Stimulated activated CD8-positive, alpha-beta memory T cell treated with anti-CD3 and anti-CD28 coated beads, Interleukin-2, amount 100 ng/mL, for 1 hour (primary cell): ENCODE data around the gene FUT8.
"Not testable (repeated sequence)": the region's sequence is repeated elsewhere in the genome, so short reads cannot be mapped to it uniquely, and the experiment has no call there.

Experiments used
- DNase-seq, 2 donors: peaks; one replicate each; pipeline ENCODE4 v3.0.0-alpha.2; 2020; ENCODE audit warnings: low read depth in 2 of 2

FUT8 gene

DNA sequence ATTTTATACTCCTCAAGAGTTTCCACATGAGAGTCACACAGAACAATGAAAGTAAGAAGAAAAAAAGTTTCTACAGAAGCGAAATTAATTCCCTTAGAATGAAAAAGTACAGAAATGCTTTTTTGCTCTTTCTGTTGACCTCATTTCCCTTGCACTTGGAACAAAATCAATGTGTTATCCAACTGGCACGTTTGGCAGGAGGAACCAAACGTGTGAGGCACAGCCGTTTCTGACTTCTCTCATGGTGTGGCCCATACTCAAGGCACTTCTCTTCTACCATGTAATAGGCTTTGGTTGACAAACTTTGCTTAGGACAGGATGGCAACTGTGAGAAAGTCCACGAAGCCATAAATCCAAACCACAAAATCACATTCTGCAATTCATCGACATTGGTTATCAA is 297.0 kb downstream of the FUT8 start:
- no peak for DNase-seq

DNA sequence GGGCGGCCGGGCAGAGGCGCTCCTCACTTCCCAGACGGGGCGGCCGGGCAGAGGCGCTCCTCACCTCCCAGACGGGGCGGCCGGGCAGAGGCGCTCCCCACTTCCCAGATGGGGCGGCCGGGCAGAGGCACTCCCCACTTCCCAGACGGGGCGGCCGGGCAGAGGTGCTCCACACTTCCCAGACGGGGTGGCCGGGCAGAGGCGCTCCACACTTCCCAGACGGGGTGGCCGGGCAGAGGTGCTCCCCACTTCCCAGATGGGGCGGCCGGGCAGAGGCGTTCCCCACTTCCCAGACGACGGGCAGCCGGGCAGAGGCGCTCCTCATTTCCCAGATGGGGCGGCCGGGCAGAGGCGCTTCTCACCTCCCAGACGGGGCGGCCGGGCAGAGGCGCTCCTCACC is 304.3 kb downstream of the FUT8 start:
- not testable (repeated sequence) for DNase-seq

DNA sequence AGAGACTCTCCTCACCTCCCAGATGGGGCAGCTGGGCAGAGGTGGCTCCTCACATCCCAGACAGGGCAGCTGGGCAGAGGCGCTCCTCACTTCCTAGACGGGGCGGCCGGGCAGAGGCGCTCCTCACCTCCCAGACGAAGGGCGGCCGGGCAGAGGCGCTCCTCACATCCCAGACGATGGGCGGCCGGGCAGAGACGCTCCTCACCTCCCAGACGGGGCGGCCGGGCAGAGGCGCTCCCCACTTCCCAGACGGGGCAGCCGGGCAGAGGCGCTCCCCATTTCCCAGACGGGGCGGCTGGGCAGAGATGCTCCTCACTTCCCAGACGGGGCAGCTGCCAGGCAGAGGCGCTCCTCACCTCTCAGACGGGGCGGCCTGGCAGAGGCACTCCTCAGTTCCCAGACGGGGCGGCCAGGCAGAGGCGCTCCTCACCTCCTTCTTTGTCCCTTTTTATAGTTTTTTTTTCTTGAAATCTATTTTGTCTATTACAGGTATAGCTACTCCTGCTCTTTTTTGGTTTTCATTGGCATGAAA is 304.9 kb downstream of the FUT8 start:
- DNase-seq: not testable (repeated sequence)

- DNase-seq: no peak
Observed at GRCh38 chr14:65718629-65719028, 306.1 kb downstream of the FUT8 start.

- no peak for DNase-seq
Observed at GRCh38 chr14:65720171-65720570, 307.6 kb downstream of the FUT8 start.

DNA sequence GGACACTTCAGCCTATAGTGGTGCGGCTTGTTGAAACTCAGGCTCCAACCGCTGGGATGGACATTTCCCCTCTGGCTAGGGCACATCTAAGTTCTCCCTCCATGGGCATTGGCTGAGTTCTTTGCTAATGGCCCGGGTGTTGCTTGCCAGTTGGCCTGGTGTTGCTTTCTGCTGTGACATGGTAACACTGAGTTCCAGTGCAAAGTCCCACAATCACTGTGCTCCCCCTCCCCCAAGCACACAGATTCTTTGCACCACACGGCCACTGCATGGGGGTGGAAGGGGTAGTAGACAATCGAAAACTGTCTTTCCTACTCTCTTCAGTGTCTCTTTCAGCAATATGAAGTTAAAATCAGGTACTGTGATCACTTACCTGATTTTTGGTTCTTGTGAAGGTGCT is 308.2 kb downstream of the FUT8 start:
- no peak for DNase-seq

- DNase-seq: no peak
Observed at GRCh38 chr14:65723348-65723747, 310.8 kb downstream of the FUT8 start.

DNA sequence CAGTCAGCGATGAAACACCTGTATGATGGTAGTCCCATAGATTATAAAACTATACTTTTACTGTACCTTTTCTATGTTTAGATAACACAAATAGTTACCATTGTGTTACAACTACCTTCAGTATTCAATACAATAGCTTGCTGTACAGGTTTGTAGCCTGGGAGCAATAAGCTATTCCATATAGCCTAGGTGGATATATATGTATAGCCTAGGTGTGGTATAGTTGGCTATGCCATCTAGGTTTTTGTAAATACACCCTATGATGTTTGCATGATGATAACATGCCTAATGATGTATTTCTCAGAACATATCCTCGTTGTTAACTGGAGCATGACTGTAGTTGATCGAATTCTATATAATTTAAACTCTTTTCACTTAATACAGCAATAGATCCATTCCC is 316.1 kb downstream of the FUT8 start:
- no peak for DNase-seq

DNA sequence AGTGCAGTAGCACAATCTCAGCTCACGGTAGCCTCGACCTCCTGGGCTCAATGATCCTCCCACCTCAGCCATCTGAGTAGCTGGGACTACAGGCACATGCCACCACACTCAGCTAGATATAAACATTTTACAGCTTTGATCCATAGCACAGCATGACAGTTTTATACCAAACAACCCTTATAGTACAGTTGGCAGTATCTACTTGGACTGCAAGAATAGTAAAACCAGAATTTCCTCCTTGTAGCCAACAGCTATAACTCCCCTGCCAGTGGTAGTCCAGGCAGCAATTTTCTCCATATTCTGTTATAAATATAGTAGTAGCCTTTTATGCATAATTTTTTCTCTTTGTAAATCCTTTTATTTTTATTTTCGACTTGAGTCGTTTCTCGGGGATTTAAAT is 317.0 kb downstream of the FUT8 start:
- no peak for DNase-seq

DNA sequence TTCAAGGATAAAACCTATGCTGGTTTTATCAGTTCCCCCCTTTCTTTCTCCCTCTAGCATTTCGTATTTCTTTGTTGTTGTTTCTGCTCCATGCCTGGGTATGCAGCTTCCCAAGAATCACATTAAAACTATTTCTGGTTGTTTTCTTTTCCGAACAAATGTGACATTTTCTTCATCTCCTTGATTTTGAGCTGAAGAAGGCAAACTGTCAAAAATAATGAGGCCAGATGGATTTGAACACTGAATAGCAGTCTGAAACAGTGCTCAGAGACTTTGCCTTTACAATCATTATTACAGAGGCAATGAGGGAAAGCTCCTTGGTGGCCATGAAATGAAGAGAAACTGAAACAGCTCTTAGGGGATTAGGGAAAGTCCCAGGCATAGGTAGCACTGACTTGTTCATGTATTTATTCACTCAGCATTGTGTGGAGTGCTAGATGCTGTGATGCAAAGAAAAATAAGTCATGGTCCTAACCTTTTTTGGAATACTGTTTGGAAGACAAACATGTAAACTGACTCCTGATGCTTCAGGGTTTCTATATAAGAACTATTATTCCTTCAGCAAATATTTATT is 319.5 kb downstream of the FUT8 start:
- no peak for DNase-seq

GRCh38 chr14:65738339-65738738 is 325.8 kb downstream of the FUT8 start:
- no peak for DNase-seq

DNA sequence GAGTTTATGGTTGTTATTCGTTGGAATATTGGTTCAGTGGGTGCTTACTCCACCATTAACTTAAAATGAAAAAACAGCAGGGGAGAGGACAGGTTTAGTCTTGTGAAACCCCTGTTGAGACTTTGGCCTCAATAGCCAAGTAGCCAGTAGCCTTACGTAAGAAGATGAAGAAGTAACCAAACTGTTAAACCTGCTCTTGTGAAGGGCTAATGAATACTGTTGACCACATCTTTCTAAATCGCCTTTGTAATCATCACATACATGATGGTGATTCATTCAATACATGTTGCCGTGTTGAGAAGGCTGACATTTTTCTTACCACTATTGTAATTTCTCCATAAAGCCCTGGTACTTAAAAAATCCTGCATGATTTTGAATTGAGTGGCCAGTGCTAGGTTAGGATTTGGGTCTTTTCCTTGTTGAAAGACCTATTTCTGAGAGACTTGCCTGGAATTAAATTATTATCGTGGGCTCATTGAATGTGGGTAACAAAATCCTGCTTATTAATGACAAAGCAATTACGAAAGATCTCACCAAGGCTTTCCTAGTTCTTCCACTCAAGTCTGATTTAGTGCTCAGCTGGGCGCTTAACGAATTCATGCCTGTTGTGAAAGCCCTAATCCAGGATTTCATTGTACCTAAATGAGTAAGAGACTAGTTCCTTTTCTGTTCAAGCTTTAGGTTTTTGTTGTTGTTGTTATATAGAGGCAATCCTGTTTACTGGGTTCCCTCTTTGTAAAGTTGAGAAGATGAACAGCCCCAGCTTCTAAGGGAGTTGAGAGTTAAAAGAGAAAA is 333.1 kb downstream of the FUT8 start:
- no peak for DNase-seq

DNA sequence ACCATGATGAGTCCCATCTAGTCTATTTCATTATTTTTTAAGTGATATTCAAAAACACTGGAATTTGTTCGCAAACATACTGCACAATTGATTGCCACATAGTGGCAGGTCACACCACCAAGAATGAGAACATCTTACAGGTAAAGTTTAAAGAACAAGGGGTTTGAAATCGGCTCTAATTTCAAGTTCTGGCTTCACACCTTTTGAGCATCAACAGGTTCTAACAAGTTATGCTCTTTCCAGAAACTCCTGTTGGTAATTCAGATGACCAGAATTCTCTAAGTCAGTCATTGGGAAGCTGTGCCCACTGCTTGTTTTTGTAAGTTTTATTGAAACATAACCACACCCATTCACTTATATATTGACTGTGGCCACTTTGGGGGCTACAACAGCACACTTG is 336.3 kb downstream of the FUT8 start:
- no peak for DNase-seq

- DNase-seq: no peak
Observed at GRCh38 chr14:65749287-65749686, 336.8 kb downstream of the FUT8 start.

DNA sequence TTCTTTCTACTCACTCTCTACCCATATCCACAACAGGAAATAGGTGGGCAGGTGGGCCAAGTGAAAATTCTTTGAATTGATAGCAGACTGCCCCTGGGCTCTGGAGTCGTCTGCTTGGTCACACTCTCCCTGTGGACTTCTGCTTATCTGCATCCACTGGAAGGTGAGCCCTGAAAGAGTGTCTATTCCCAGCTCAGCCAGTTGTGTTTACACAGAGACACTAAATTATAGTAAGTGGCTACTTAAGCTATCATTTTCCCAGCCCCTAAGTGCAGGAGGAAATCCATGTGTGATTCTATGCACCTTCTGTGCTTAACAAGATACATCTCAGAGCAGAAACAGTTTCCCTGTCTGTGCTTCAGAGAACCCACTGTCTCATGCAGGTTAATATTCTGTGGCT is 338.4 kb downstream of the FUT8 start:
- no peak for DNase-seq

DNA sequence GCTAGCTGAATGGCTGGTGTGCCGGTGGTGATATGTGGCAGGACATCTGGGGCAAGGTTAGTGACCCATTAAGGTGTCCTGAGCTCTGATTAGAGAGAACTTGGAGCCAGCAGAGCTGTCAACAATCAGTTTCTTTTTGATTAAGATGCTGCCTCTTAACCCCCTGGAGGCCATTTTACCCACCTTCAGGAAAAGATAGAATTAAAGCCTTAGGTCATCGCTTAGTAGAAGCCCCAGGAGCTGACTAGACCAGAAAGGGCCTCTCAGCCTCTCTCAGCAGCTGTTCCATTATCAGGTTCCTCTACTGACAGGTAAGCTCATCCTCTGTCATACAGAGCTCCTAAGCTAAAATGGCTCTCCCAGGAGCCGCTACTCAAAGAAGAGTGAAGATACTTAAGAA is 339.0 kb downstream of the FUT8 start:
- no peak for DNase-seq

- DNase-seq: no peak
Observed at GRCh38 chr14:65753061-65753460, 340.5 kb downstream of the FUT8 start.

DNA sequence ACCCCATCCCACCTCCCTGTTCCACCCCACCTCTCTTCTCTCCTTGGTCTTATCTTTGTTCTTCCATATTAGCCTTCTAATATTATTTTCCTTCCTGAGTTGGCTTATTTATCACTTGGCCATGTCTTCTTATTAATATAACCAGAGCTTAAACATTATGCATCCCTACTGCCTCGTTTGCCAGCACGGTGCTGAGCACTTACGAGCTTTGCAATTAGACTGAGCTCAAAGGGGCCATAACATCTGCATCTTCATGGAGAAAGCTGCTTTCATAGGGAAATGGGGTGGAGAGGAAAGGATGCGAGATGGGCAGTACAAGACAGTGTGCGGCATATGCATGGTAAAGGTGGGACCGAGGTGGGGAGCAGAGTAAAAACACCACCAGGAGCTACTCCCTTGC is 342.8 kb downstream of the FUT8 start:
- no peak for DNase-seq

DNA sequence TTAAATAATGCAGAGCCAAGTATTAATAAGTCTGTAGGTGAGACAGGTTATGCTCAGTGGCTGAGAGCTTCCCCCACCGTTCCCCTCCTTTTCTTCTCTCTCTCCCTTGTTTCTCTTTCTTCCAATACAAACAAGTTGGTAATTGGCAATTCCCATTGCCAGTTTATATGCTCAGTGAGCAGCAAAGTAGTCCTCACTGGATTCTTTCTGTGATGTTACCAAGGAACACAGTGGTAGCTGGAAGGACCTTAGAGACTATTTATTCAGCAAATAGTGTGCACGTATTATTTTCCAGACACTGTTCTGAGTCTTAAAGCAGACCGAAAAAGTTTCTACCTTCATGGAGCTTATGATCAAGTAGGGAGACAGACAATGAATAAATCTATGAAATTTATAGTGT is 344.4 kb downstream of the FUT8 start:
- no peak for DNase-seq

GRCh38 chr14:65769151-65769550 is 356.6 kb downstream of the FUT8 start:
- no peak for DNase-seq

DNA sequence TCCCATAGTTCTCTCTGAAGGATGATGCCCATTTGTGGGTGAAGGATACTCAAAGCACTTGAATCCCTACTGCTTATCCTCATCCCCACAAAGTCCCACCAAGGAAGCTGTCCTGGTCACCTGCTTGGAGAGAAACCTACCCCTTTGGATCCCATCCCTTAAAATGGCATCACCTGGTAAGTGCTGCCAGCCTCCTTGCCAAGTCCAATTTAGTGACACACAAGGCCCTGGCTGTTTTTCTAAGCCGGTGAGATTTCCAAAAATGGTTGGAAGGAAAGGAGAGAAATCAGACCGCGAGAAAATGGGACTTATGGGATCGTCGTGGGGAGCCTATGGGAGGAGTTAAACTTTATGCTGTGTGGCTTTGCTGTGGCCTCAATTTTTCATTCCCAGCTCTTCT is 358.2 kb downstream of the FUT8 start:
- DNase-seq: no peak

DNA sequence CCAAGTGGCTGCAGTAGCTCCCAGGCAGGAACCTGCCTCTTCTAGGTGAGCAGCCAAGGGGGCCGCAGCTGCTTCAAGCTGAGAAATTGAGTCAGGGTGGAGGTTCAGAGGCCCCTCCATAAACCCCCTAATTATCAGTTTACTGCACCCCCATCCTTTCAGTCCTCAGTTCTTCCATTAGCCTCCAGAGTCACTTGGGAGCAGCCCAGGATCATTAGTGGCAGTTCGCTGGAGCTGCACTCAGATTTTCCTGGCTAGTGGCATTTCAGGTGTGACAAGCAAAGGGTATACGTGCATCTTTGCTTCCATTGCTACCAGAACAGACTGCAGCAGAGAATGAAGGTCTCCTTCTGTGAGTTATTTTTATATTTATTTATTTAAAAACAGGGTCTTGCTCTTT is 358.7 kb downstream of the FUT8 start:
- DNase-seq: no peak

GRCh38 chr14:65772466-65772865 is 359.9 kb downstream of the FUT8 start:
- DNase-seq: no peak
